ENCODE measurements around the gene AK9. TPM values are rescaled to one million over a fixed set of nuclear protein-coding genes. Genes with fewer than 3 reads are reported as not detected.
"Not testable (repeated sequence)": the region's sequence is repeated elsewhere in the genome, so short reads cannot be mapped to it uniquely, and the experiment has no call there.

The AK9 gene
- total RNA-seq = 12.9 TPM

- DNase-seq (ENCODE audit: low spot score) = peak; percentile 94
Measured at GRCh38 chr6:109690737-109691621, at the start of gene AK9, which contains the start of gene FIG4. Gene AK9 (minus strand): TSS chr6:109691202. CDS start chr6:109675745, 15,457 bp downstream. Gene FIG4 (plus strand): TSS chr6:109691296. CDS start chr6:109691436, 140 bp downstream.

GRCh38 chr6:109740787-109741186 is 49.8 kb upstream of the AK9 start:
- no peak for DNase-seq (ENCODE audit: low spot score)

- DNase-seq (ENCODE audit: low spot score) = no peak
Measured at GRCh38 chr6:109739686-109740085, 48.7 kb upstream of the AK9 start.

GRCh38 chr6:109738667-109739066 is 47.7 kb upstream of the AK9 start:
- DNase-seq (ENCODE audit: low spot score) = no peak

GRCh38 chr6:109738255-109738654 is 47.3 kb upstream of the AK9 start:
- no peak for DNase-seq (ENCODE audit: low spot score)

- no peak for DNase-seq (ENCODE audit: low spot score)
Measured at GRCh38 chr6:109736273-109737025, 45.4 kb upstream of the AK9 start.

GRCh38 chr6:109725250-109725649 is 34.2 kb upstream of the AK9 start:
- not testable (repeated sequence) for DNase-seq (ENCODE audit: low spot score)

- DNase-seq (ENCODE audit: low spot score) = no peak
Measured at GRCh38 chr6:109722564-109723254, 31.7 kb upstream of the AK9 start.

- DNase-seq (ENCODE audit: low spot score) = no peak
Measured at GRCh38 chr6:109722011-109722410, 31.0 kb upstream of the AK9 start.

- DNase-seq (ENCODE audit: low spot score) = no peak
Measured at GRCh38 chr6:109720311-109720710, 29.3 kb upstream of the AK9 start.

- DNase-seq (ENCODE audit: low spot score) = no peak
Measured at GRCh38 chr6:109718991-109719390, 28.0 kb upstream of the AK9 start.

GRCh38 chr6:109717971-109718370 is 27.0 kb upstream of the AK9 start:
- no peak for DNase-seq (ENCODE audit: low spot score)

GRCh38 chr6:109715616-109716015 is 24.6 kb upstream of the AK9 start:
- DNase-seq (ENCODE audit: low spot score) = no peak

GRCh38 chr6:109714611-109715010 is 23.6 kb upstream of the AK9 start:
- no peak for DNase-seq (ENCODE audit: low spot score)

- DNase-seq (ENCODE audit: low spot score) = no peak
Measured at GRCh38 chr6:109714166-109714565, 23.2 kb upstream of the AK9 start.

GRCh38 chr6:109713097-109713496 is 22.1 kb upstream of the AK9 start:
- DNase-seq (ENCODE audit: low spot score) = no peak

GRCh38 chr6:109708099-109708498 is 17.1 kb upstream of the AK9 start:
- DNase-seq (ENCODE audit: low spot score) = not testable (repeated sequence)

GRCh38 chr6:109706513-109706912 is 15.5 kb upstream of the AK9 start:
- no peak for DNase-seq (ENCODE audit: low spot score)

GRCh38 chr6:109705258-109705657 is 14.3 kb upstream of the AK9 start:
- DNase-seq (ENCODE audit: low spot score) = peak; percentile 83

GRCh38 chr6:109702791-109703190 is 11.8 kb upstream of the AK9 start:
- DNase-seq (ENCODE audit: low spot score) = no peak

GRCh38 chr6:109701774-109702173 is 10.8 kb upstream of the AK9 start:
- no peak for DNase-seq (ENCODE audit: low spot score)

- no peak for DNase-seq (ENCODE audit: low spot score)
Measured at GRCh38 chr6:109701221-109701620, 10.2 kb upstream of the AK9 start.

Data from ureter (tissue), 1 donor.